Measurements from ENCODE around the gene SCUBE1.
"Not testable (repeated sequence)": the region's sequence is repeated elsewhere in the genome, so short reads cannot be mapped to it uniquely, and the experiment has no call there.

Gene SCUBE1

DNA sequence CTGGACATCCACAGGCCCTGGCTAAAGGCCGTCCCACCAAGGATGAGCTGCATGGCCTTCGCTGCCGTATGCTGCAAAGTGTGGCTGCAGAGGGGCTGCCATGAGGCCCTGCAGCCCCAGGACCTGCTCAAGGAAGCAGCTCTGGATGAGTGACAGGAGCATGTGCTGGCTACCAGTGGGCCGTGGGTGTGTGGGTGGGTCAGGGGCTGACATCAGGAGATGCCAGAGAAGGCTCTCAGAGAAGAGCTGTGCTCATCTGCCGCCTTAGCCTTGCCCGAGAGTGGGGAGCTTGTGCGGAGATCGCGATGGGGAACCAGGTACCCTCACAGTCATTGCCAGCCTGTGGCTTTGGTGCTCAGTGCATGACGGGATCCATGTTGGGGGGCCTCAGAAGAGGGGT lies 41.3 kb downstream of the SCUBE1 start:
- no peak for DNase-seq (ENCODE audit: low read depth, low spot score)

DNA sequence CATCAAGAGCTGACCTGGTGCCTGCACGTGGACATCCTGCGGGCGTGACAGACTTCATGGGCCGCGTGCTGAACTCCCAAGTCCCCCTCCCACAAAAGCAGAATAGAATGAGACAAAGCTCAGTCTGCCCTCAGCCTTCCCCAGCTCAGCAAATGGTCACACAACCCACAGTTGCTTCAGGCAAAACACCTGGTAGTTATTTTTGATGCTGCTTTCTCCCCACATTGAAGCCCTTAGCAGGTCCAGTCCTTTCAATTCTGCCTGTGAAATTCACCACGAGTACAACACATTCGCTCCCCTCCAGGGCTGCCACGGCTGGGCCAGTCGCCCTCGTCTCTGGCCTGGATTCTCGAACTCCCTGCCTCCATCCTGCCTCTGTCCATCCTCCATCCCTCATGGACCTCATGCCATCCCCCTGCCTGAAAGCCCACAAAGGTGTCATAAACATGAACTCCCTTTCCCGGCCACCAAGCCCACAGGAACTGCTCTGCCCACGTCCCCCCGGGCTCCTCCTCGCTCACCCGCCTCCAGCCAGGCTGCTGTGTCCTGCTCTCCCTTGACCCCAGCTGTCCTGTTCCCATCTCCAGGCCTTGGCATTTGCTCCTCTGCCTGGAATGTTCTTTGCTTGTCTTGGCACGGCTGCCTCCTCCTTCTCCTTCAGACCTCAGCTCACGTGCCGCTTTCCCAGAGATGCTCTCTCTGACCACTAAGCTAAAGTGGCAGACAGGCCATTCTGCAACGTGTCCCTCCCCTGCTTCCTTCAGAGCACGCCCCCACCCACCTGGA lies 42.1 kb downstream of the SCUBE1 start:
- DNase-seq (ENCODE audit: low read depth, low spot score) = no peak

GRCh38 chr22:43299736-43300135 lies 43.4 kb downstream of the SCUBE1 start:
- no peak for DNase-seq (ENCODE audit: low read depth, low spot score)

GRCh38 chr22:43298062-43298801 lies 44.9 kb downstream of the SCUBE1 start:
- no peak for DNase-seq (ENCODE audit: low read depth, low spot score)

DNA sequence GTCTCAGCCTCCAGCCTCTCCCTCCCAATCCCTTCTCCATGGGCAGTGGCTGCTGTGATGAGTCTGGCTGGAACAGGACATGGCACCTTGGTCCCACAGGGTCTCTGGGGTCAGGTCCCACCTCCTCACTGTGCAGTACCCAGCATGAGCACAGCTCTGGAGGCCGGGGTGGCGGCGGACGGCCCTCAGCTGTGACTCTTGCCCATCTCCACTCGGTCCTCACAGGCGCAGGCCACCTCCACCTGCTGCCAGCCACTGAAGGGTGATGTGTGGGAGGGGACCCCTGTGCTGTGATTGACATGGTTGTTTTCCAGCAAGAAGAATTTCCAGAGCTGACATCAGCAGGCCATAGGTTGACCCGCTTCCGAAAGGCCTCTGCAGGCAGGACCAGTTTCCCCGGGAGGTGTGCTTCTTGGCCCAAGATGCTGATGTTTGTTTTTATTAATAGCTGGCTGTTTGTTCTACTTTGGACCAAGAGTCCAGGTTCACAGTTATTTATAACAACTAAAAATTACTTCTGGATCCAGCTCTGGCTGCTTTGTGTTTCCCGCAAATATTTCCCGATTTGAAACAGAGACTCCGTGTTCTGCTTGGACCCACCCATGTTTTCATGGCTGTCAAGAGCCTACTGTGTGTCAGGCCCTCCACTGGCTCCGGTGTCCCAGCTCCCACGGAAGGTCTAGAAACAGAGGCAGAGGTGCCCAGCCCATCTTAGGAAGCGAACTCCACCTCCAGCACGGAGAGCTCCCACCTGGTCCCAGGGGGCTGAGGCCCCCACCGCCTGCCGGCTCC lies 45.7 kb downstream of the SCUBE1 start:
- DNase-seq (ENCODE audit: low read depth, low spot score) = no peak

- no peak for DNase-seq (ENCODE audit: low read depth, low spot score)
Observed at GRCh38 chr22:43296276-43296902, 46.8 kb downstream of the SCUBE1 start.

- DNase-seq (ENCODE audit: low read depth, low spot score) = no peak
Observed at GRCh38 chr22:43295660-43296059, 47.5 kb downstream of the SCUBE1 start.

DNA sequence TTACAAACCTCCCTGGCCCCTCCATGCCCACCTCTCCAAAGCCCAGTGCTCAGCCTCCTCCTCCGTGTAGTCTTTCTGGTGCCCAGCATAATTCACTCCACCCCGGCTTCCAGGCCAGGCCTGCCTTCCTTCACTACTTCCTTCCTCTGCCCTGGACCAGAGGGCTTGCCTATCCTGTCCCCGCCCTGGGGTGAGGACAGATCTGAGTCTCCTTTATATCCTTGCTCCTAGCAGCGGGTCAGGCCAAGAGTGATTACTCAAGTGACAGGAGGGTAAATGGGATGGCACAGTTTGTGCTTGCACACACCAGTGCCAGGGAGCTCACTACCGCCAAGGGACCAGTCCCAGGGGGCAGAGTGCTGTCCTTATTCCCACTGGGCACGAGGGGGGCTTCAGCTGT lies 48.0 kb downstream of the SCUBE1 start:
- no peak for DNase-seq (ENCODE audit: low read depth, low spot score)

- DNase-seq (ENCODE audit: low read depth, low spot score) = no peak
Observed at GRCh38 chr22:43293655-43294392, 49.3 kb downstream of the SCUBE1 start.

DNA sequence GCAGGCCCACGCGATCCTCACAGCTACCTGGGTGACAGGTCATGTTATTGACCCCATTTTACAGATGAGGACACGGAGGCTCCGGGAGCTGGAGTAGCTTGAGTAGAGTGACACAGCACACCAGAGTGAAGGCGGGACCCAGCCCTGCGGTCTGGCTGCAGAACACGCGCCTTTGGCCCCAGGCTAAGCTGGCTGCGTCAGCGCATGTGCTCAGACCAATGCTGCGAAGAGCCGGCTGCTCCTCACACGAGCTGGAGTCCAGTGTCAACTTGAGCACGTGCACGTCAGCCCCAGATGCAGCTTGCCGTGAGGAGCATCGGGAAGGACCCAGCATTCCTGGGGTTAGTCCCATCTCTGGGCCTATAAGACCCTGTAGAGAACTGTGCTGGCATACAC lies 49.9 kb downstream of the SCUBE1 start:
- no peak for DNase-seq (ENCODE audit: low read depth, low spot score)

DNA sequence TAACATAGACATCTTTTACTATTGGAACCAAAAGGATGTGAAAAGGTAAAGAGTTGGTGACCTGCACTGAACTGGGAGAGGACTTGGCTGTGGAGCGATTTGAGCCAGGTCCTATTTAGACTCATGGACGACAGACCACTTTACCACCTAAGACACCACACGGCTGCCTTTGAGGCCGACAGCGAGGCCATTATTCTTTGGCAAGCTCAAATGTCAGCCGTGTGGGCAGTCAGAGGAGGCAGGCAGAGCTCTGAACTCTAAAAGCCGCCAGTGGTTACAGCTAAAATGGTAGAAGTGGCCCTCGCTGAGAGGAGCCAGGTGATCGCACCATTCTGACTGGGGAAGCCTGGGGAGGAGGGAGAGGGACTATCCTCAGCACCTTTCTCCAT lies 50.5 kb downstream of the SCUBE1 start:
- no peak for DNase-seq (ENCODE audit: low read depth, low spot score)

- DNase-seq (ENCODE audit: low read depth, low spot score) = no peak
Observed at GRCh38 chr22:43291381-43291780, 51.8 kb downstream of the SCUBE1 start.

DNA sequence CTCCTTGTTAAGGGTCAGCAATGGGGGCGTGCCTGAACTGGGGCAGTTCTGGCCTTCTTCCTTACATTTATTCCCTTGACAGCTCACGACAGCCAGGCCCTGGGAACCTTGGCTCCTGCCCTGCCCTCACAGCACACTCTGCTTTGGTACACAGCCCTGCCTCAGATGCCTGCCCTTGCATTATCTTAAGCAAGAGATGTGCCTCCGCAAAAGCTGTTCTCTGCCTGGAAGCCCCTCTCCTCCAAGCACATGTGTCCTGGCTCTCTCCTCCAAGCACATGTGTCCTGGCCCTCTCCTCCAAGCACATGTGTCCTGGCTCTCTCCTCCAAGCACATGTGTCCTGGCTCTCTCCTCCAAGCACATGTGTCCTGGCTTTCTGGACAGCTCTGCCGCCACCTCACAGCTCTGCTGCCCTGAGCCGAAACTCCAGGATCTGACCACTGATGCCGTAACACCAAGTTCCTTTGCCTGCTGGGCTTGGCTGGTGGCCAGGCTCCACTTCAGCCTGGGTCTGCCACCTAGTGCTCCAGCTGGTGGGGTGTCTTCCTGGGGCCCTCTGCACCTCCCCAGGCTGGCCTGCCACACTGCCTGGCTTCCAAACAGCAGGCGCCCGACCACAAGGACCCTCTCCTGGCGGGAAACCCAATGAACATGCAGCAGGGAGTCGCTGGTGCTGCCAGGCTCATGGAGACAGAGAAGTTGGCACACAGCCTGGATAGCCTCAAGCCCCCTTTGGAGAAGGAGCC lies 53.0 kb downstream of the SCUBE1 start:
- DNase-seq (ENCODE audit: low read depth, low spot score) = peak; percentile 75

DNA sequence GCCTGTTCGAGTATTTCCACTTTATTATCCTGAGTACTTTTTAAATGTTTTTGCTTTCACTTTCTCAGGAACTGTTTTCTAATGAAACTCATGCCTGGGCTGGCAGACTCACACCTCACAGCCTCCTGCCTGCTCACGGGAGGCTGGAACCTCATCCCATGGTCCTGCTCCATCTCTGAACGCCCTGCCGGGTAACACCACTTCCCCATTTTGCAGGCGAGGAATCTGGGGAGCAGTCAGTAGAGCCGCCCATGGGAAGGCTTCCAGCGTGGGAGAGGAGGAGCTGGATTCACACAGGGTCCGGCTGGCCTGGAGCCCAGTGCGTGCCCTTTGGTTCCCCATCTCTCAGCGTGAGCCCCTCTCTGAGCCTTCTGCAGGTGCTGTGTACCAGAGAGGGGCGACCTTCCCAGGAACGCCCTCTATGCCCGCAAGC lies 53.6 kb downstream of the SCUBE1 start:
- no peak for DNase-seq (ENCODE audit: low read depth, low spot score)

GRCh38 chr22:43288807-43289420 lies 54.3 kb downstream of the SCUBE1 start:
- DNase-seq (ENCODE audit: low read depth, low spot score) = no peak

GRCh38 chr22:43288378-43288777 lies 54.8 kb downstream of the SCUBE1 start:
- DNase-seq (ENCODE audit: low read depth, low spot score) = no peak

DNA sequence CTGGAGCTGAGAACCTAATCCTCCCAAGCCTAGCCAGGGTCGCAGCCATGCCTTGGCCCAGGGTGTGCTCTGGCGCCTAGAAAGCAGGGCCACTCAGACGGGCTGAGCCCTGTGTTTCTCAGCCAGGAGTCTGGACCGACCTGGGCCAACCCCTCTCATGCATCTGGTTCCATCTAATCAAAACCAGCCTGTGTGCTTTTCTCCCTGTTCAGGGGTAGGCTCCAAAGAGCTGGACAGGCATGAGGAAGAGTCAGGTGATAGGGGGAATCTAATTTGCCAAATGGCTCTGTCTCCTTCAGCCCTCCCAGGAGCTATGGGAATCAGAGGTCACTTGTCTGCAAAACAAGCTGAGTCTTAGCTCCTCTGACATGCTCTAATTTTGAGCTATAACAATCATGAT lies 55.7 kb downstream of the SCUBE1 start:
- DNase-seq (ENCODE audit: low read depth, low spot score) = no peak

GRCh38 chr22:43281394-43281793 lies 61.8 kb downstream of the SCUBE1 start:
- DNase-seq (ENCODE audit: low read depth, low spot score) = no peak

DNA sequence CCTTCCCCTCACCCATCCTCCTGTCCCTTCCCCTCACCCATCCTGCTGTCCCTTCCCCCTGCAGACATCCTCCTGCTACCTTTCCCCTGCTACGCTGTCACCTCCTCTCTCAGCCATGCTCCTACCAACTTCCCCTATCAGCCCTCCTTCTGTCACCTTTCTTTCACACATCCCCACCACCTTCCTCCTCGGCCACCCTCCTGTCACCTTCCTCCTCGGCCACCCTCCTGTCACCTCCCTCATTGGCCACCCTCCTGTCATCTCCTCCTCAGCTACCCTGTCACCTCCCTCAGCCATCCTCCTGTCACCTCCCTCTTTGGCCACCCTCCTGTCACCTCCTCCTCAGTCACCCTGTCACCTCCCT lies 62.7 kb downstream of the SCUBE1 start:
- not testable (repeated sequence) for DNase-seq (ENCODE audit: low read depth, low spot score)

- no peak for DNase-seq (ENCODE audit: low read depth, low spot score)
Observed at GRCh38 chr22:43279867-43280522, 63.2 kb downstream of the SCUBE1 start.
